ENCODE measurements around the gene SLC18A3. TPM values are rescaled to one million over a fixed set of nuclear protein-coding genes. Genes with fewer than 3 reads are reported as not detected.
A peak's percentile ranks its signal among the peaks of the same experiment; 100 is the strongest.

The SLC18A3 gene
- not detected for total RNA-seq
- long read RNA-seq: 0 reads

GRCh38 chr10:49610114-49610457 is at the start of gene SLC18A3:
Gene SLC18A3, plus strand, starts transcription at chr10:49610310. Its CDS starts 431 bp downstream, at chr10:49610741.
- peak; percentile 28 for DNase-seq (ENCODE audit: low spot score)

- DNase-seq (ENCODE audit: low spot score): no peak
Measured at GRCh38 chr10:49560526-49560925, 49.6 kb upstream of the SLC18A3 start.

DNA sequence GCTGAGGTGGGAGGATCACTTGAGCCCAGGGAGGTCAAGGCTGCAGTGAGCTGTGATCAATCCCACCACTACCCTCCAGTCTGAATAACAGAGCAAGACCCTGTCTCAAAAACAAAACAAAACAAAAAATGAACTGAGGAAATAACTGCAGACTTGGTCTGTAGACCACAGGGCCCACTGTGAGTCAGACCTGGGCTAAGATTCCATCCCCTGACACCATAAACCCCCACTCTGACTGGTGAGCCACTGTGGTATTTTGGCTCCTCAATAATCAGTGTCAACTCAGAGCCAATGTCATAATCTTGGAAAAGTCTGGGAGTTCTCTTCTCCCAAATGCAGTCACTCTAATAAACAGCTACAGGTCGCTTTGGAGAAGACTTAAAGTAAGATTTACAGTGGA is 47.2 kb upstream of the SLC18A3 start:
- no peak for DNase-seq (ENCODE audit: low spot score)

DNA sequence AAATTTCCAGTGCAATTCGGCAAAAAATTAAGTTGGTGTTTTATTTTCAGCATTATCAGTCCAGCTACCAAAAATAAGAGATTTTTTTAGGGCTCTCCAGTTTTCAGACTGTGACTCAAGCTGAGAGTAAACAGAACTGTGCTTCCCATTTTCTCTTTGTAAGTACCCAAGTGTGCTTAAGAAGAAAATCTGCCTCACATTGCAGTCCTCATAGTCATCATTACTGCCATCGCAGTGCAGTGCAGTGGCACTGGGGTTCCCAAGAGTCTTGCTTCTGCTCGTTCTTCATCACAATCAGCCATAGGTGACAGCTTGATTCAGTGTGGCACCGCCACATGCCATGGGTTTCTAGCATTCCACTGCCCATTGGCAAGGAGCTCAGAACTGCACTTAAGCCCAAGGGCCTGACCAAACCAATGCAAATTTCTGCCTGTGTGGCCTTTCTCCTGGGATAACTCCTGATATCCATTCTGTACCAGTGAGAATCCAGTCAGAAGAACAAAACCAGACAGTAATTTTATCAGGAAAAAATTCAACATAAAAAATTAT is 45.6 kb upstream of the SLC18A3 start:
- DNase-seq (ENCODE audit: low spot score): no peak

DNA sequence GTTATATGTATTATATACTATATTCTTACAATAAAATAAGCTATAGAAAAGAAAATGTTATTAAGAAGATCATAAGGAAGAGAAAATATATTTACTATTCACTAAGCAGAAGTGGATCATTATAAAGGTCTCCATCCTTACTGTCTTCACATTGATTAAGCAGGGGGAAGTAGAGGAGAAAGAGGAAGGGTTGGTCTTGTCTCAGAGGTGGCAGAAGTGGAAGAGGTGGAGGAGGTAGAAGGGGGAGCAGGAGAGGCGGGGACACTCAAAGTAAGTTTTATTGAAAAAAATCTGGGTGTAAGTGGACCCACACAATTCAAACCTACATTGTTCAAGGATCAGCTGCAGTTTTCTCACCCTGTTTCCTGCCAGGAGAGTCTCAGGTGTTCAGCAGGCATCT is 42.3 kb upstream of the SLC18A3 start:
- DNase-seq (ENCODE audit: low spot score): no peak

GRCh38 chr10:49568235-49568634 is 41.9 kb upstream of the SLC18A3 start:
- DNase-seq (ENCODE audit: low spot score): no peak

GRCh38 chr10:49569031-49569631 is 41.0 kb upstream of the SLC18A3 start:
- no peak for DNase-seq (ENCODE audit: low spot score)

DNA sequence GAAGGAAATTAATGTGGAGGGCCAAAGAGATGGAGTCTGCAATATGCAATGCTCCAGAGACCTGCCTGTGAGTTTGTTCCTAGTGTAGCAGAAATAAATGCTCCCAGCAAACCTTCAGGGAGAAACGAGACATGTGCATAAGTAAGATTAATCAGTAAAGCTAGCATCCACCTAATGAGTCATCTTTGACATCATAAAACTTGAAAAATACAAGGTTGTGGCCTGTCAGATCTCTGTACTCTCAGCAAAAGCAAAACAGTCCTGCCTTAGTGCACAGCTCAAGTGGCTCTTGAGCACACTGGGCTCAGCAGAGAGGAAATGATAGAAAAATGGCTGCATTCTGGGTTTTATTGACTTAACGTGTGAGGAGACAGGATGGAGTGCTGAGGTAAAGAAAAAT is 38.7 kb upstream of the SLC18A3 start:
- DNase-seq (ENCODE audit: low spot score): no peak

GRCh38 chr10:49572594-49573114 is 37.5 kb upstream of the SLC18A3 start:
- no peak for DNase-seq (ENCODE audit: low spot score)

GRCh38 chr10:49575489-49576072 is 34.5 kb upstream of the SLC18A3 start:
- no peak for DNase-seq (ENCODE audit: low spot score)

DNA sequence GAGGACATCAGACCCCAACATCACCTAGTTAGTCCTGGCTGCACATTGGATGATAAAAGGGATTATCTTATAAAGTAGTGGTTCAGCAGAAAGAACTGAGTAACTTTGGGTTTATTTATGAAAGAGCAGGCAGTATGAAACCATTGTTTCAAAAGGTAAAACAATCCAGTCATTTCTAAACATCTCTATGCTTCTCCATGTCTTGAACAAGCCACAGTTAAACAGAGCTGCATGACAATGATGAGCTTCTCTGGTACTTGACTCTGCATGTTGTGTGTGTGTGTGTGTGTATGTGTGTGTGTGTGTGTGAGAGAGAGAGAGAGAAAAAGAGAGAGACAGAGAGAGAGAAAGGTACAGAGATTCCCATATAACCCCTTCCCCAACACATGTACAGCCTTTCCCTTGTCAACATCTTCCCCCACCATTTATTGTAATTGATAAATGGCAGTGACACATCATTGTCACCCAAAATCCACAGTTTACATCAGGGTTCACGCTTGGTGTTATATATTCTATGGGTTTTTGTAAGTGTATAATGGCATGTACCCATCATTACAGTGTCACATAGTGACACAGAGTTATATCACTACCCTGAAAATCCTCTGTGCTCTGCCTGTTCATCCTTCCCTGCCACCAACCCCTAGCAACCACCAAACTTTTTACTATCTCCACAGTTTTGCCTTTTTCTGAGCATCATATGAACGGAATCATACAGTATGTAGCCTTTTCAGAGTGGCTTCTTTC is 32.8 kb upstream of the SLC18A3 start:
- no peak for DNase-seq (ENCODE audit: low spot score)

- no peak for DNase-seq (ENCODE audit: low spot score)
Measured at GRCh38 chr10:49578392-49578791, 31.7 kb upstream of the SLC18A3 start.

DNA sequence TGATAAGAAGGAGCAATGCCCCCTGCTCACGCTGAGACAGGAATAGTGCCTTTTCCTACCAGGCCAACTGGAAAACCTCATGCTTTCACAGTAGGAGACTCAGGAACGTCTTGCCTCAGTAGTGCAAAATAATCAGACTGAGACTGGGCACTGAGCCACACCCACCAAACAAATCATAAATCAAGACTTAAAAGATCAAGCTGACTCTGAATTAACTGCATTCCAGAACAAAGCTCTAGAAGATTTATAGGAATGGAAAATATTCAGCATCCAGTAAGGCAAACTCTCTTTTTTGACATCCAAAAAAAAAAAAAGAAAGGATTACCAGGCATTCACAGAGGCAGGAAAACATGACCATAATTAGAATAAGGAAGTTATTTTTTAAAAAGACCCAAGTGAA is 30.5 kb upstream of the SLC18A3 start:
- no peak for DNase-seq (ENCODE audit: low spot score)

GRCh38 chr10:49585387-49585786 is 24.7 kb upstream of the SLC18A3 start:
- no peak for DNase-seq (ENCODE audit: low spot score)

DNA sequence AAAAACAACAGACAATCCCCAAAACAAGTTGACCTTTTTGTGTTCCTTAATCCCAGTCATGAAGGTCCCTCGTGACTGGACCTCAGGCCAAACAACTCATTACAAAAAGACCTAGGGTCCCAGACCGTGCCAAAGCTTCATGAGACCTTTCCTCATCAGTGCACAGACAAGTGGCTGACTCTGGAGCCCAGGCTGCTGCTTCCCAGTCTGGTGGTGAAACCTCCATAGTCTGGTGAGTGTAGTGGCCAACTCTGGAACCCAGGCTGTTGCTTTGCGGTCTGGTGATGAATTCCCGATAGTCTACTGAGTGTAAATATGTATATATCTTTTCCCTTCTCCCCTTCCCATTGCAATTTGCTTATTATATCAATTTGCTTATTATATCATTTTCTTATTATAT is 22.1 kb upstream of the SLC18A3 start:
- no peak for DNase-seq (ENCODE audit: low spot score)

GRCh38 chr10:49592726-49593563 is 17.2 kb upstream of the SLC18A3 start:
- peak; percentile 88 for DNase-seq (ENCODE audit: low spot score)

DNA sequence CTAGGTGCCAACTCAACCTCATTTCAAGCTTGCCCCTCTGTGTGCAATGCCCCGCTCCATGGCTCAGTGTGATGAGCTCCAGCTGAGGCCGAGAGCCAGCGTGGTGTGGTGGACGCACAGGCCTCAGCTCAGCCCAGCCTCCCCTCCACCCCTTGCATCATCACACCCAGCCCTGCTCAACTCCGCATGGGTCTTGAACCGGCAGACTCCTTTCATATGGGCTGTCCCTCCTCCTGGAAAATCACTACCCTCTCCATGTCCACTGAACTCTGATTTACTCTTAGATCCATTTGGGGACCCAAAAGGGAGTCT is 16.6 kb upstream of the SLC18A3 start:
- peak; percentile 80 for DNase-seq (ENCODE audit: low spot score)

DNA sequence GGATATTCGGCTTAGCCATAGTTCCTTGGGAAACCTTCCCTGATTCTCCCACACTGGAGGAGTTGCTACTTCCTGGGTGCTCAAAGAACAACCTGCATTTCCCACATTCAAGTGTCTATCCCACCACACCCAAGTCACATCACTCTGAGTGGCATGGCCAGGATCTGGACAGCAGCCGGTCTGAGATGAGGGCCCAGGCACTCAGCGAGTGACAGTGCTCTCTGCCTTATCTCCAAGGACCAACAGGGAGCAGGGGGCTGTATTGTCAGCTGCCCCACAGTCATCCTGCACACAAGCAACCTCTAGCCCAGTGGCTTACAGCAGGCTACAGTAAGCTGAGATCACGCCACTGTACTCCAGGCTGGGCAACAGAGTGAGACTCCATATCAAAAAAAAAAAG is 16.1 kb upstream of the SLC18A3 start:
- DNase-seq (ENCODE audit: low spot score): peak; percentile 47

GRCh38 chr10:49594594-49594993 is 15.5 kb upstream of the SLC18A3 start:
- DNase-seq (ENCODE audit: low spot score): no peak

DNA sequence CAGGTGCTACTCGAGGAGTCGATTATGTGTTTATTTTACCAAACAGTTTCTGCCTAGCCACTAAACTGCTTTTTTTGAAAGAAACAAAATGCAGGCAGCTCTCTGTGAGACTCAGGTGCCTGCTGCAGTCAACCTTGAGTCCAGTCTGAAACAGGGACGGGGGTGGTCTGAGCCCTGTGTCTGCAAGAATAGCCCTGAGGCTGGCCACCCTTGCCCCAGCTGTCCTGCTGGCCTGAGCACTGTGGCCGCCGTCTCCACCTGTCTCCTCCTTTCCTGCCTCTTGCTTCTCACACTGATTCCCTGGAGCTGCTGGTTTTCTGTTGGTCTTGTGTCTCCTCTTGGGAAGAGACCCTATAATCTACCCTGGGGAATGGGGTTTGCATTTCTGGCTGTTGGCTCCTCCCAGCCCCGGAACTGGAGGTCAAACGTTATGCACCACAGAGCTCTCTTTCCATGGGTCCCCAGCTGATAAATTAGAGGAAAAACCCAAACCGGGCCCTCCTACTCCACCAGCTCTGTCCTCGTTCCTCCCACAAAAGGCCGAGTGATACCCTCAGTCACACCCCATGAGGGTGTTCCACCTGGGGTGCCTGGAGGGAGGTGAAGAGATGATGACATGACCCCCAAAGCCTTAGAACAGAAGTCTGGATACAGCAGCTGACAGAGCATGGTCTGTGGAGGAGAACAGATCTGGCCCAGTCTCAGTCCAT is 15.0 kb upstream of the SLC18A3 start:
- DNase-seq (ENCODE audit: low spot score): peak; percentile 60
